Mesendoderm (in vitro differentiated cells): ENCODE results near the gene KRTAP5-6.
"Not testable (repeated sequence)": the region's sequence is repeated elsewhere in the genome, so short reads cannot be mapped to it uniquely, and the experiment has no call there.

ENCODE experiments used
- DNase-seq: peaks from one replicate; pipeline ENCODE4 v3.0.0; 2013
- H2AK5ac ChIP-seq: 2 replicates; pipeline ENCODE4 v1.6.1; 2013; ENCODE audit warnings: low read length, inconsistent platforms
- H2BK120ac ChIP-seq: 2 replicates; pipeline ENCODE4 v1.6.1; 2013; ENCODE audit warnings: low read depth, mild to moderate bottlenecking, low read length, moderate library complexity, mixed read lengths
- H2BK15ac ChIP-seq: replicated peaks from 2 replicates; pipeline ENCODE4 v1.6.1; 2013; ENCODE audit warnings: low read depth, mild to moderate bottlenecking, moderate library complexity
- H2BK5ac ChIP-seq: 2 replicates; pipeline ENCODE4 v1.6.1; 2013; ENCODE audit warnings: low read length, inconsistent platforms
- H3K18ac ChIP-seq: 2 replicates; pipeline ENCODE4 v1.6.1; 2013; ENCODE audit warnings: mild to moderate bottlenecking, low read length, mixed read lengths
- H3K23ac ChIP-seq: one replicate; pipeline ENCODE4 v1.6.1; 2013; ENCODE audit warnings: low read length
- H3K27ac ChIP-seq: 2 replicates; pipeline ENCODE4 v1.5.1; 2013; ENCODE audit warnings: low read depth, mild to moderate bottlenecking, inconsistent platforms, low read length, moderate library complexity
- H3K27me3 ChIP-seq: 2 replicates; pipeline ENCODE4 v1.6.1; 2013; ENCODE audit warnings: low read length, control low read depth, mild to moderate bottlenecking, inconsistent platforms; ENCODE audit not compliant: insufficient read depth, poor library complexity
- H3K36me3 ChIP-seq: 2 replicates; pipeline ENCODE4 v1.6.1; 2013; ENCODE audit warnings: low read length, inconsistent platforms; ENCODE audit not compliant: control insufficient read depth, insufficient read depth
- H3K4ac ChIP-seq: one replicate; pipeline ENCODE4 v1.6.1; 2013; ENCODE audit warnings: low read depth, mild to moderate bottlenecking, low read length, moderate library complexity
- H3K4me1 ChIP-seq: 2 replicates; pipeline ENCODE4 v1.6.1; 2013; ENCODE audit warnings: low read depth, low read length, inconsistent platforms; ENCODE audit not compliant: control insufficient read depth
- H3K4me2 ChIP-seq: 2 replicates; pipeline ENCODE4 v1.6.1; 2013; ENCODE audit warnings: low read length
- H3K4me3 ChIP-seq: 2 replicates; pipeline ENCODE4 v1.5.1; 2013; ENCODE audit warnings: mild to moderate bottlenecking, low read length
- H3K56ac ChIP-seq: one replicate; pipeline ENCODE4 v1.6.1; 2013; ENCODE audit warnings: low read length
- H3K79me1 ChIP-seq: 2 replicates; pipeline ENCODE4 v1.6.1; 2013; ENCODE audit warnings: low read length, inconsistent platforms
- H3K79me2 ChIP-seq: 2 replicates; pipeline ENCODE4 v1.6.1; 2013; ENCODE audit warnings: mild to moderate bottlenecking, low read length; ENCODE audit not compliant: control insufficient read depth, insufficient read depth
- H3K9ac ChIP-seq: 2 replicates; pipeline ENCODE4 v1.6.1; 2013; ENCODE audit warnings: low read length, inconsistent platforms
- H4K5ac ChIP-seq: one replicate; pipeline ENCODE4 v1.6.1; 2013; ENCODE audit warnings: low read length
- H4K8ac ChIP-seq: one replicate; pipeline ENCODE4 v1.6.1; 2013; ENCODE audit warnings: low read depth, mild to moderate bottlenecking, control low read depth, low read length, moderate library complexity
- WGBS: extraction: QIAGEN DNeasy Blood & Tissue Kit; methylation state at CpG from one replicate; pipeline ENCODE4 v1.1.7; 2013; ENCODE audit warnings: low lambda C conversion rate, missing lambda C conversion rate; ENCODE audit not compliant: insufficient coverage; ENCODE audit errors: extremely low coverage; 5-methylcytosine and 5-hydroxymethylcytosine counted together

KRTAP5-6 gene

GRCh38 chr11:1660111-1660867 is 36.7 kb upstream of the KRTAP5-6 start:
- Histone ChIP-seq H2BK120ac (no peak overlapping the region), H2AK5ac (no peak overlapping the region), H3K4me3 (no peak overlapping the region), H3K4me2 (no peak overlapping the region), H3K79me1 (no peaks in the 10 kb centered on the region), H3K36me3 (no peaks in the 10 kb centered on the region), H3K9ac (no peak overlapping the region), H4K8ac (no peak overlapping the region), H3K18ac (no peak overlapping the region), H3K4ac (no peak overlapping the region), H3K56ac (no peak overlapping the region), H3K27me3 (no peaks in the 10 kb centered on the region), H2BK5ac (no peak overlapping the region), H3K4me1 (no peaks in the 10 kb centered on the region), H3K27ac (no peak overlapping the region), H2BK15ac (no peak overlapping the region), H3K23ac (no peak overlapping the region), H4K5ac (no peak overlapping the region), H3K79me2 (no peaks in the 10 kb centered on the region)
- DNase-seq: no peak
- WGBS: no CpG with 5 or more reads among the region's 24 CpGs

DNA sequence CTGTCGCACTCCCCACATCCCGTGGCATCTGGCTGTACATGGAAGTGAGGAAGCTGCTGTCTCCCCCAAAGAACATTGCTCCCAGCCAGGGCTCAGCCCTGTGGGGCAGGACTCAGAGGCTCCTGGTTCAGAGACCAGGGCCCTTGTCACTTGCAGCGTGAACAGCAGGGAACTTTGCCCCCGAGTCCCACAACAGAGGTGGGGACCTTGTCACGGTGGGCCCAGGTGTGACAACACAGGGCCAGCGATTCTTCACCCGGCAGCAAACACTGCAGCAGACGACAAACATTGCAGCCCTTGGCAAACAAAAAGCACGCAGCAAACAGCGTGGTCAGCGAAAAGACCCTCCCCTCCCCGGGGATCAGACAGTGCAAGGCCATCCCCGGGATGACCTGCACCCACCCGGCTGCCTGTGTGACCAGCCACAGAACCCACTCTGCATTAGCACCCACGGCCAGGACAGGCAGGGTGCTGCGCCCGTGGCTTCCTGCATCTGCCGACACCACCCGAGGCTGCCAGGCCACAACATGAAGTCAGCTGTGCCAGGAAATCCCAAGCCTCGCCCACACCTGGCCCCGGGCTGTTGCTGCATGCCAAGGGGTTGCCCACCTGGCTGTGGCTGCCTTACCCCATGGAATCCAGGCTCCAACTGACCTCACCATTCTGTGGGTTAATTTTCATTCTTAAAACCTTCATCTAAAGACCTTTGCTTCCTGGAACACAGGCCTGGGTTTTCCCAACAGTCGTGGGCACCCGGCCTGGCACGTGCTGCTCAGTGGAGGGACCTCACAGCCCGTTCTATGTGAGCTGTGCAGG is 35.3 kb upstream of the KRTAP5-6 start:
- not testable (repeated sequence) for DNase-seq, H3K4me1 ChIP-seq, H2AK5ac ChIP-seq, H3K27me3 ChIP-seq, H2BK5ac ChIP-seq, H3K56ac ChIP-seq, H3K36me3 ChIP-seq, H2BK120ac ChIP-seq, H3K27ac ChIP-seq, H4K8ac ChIP-seq, H3K9ac ChIP-seq, H3K4ac ChIP-seq, H2BK15ac ChIP-seq, H3K79me2 ChIP-seq, H3K4me2 ChIP-seq, H3K23ac ChIP-seq, H3K4me3 ChIP-seq, H4K5ac ChIP-seq, H3K18ac ChIP-seq, H3K79me1 ChIP-seq
- no CpG with 5 or more reads among the region's 25 CpGs for WGBS

- not testable (repeated sequence) for H3K4me2 ChIP-seq, H3K4ac ChIP-seq, H3K36me3 ChIP-seq, H3K79me2 ChIP-seq, H2BK15ac ChIP-seq, H2BK120ac ChIP-seq, H3K27me3 ChIP-seq, H3K27ac ChIP-seq, H3K56ac ChIP-seq, H3K79me1 ChIP-seq, DNase-seq, H3K9ac ChIP-seq, H3K18ac ChIP-seq, H3K23ac ChIP-seq, H3K4me1 ChIP-seq, H2BK5ac ChIP-seq, H2AK5ac ChIP-seq, H3K4me3 ChIP-seq, H4K8ac ChIP-seq, H4K5ac ChIP-seq
- no CpG with 5 or more reads among the region's 18 CpGs for WGBS
Measured at GRCh38 chr11:1662699-1663283, 34.2 kb upstream of the KRTAP5-6 start.

DNA sequence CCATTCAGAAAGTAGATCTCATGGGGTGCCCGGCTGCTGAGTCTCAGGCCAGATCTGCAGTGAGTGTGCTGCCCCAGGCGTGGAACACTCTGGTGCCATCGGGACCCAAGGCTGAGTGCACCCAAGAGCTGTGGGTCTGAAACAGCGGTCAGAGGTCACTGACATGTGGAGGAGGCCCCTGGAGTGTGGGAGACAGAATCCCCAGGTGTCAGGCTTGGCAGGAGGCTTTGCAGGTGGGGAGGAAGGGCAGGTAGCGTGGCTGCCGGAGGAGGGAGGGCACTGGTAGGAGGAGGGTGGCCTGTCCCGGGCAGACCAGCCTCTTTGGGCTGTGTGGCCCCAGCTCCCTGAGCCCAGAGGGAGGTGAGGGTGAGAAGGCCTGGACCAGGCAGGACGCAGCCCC is 31.7 kb upstream of the KRTAP5-6 start:
- no peak overlapping the region for H3K27ac ChIP-seq
- WGBS: no CpG with 5 or more reads among the region's 8 CpGs
- DNase-seq: no peak
- no peaks in the 10 kb centered on the region for H3K79me1 ChIP-seq
- no peak overlapping the region for H4K5ac ChIP-seq
- H4K8ac ChIP-seq: no peak overlapping the region
- H2AK5ac ChIP-seq: no peak overlapping the region
- H3K4me2 ChIP-seq: no peak overlapping the region
- H3K4me1 ChIP-seq: no peaks in the 10 kb centered on the region
- H3K4me3 ChIP-seq: no peak overlapping the region
- no peak overlapping the region for H3K56ac ChIP-seq
- H3K79me2 ChIP-seq: no peaks in the 10 kb centered on the region
- no peak overlapping the region for H2BK15ac ChIP-seq
- no peaks in the 10 kb centered on the region for H3K36me3 ChIP-seq
- no peak overlapping the region for H2BK120ac ChIP-seq
- no peak overlapping the region for H3K9ac ChIP-seq
- H3K4ac ChIP-seq: no peak overlapping the region
- H3K27me3 ChIP-seq: no peaks in the 10 kb centered on the region
- H3K23ac ChIP-seq: no peak overlapping the region
- no peak overlapping the region for H2BK5ac ChIP-seq
- H3K18ac ChIP-seq: no peak overlapping the region

DNA sequence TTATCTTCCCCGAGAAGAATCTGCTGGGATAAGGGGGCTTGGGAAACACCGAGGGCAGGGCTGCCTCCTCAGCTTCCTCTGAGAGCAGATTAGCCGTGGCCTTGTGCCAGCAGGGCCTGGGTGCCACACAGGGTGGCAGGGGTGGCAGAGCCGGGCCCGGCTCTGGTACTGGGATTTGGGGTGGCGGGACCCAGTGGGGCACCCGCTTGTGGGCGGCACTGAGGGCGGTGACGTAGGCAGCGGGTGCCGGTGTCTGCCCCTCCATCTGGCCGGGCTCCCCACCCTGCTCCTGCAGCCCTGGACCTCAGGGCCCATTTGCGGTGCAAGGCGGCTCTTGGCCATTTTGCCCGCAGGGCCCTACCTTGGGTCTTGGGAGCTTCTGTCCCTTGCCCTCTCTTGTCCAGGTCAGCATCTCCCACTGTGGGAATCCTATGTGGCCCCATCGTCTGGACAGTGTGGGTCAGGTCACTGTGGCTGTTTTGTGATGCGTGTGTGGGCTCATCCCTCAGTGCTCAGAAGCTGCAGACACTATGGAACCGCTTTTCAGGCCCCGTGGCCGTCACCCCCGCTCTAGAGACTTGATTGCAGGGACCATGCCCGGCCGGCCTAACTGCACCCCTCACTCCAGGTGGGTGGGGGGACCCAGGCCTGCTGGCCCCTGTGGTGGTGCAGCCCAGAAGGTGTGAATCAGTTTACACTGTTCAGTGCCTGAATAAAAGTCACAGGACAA is 29.7 kb upstream of the KRTAP5-6 start:
- WGBS: no CpG with 5 or more reads among the region's 24 CpGs
- Histone ChIP-seq H2BK120ac (no peak overlapping the region), H3K18ac (no peak overlapping the region), H2BK15ac (no peak overlapping the region), H4K5ac (no peak overlapping the region), H3K4me1 (no peaks in the 10 kb centered on the region), H3K9ac (no peak overlapping the region), H3K4me3 (no peak overlapping the region), H3K79me2 (no peaks in the 10 kb centered on the region), H3K27me3 (no peaks in the 10 kb centered on the region), H3K23ac (no peak overlapping the region), H3K36me3 (no peaks in the 10 kb centered on the region), H3K4me2 (no peak overlapping the region), H2AK5ac (no peak overlapping the region), H4K8ac (no peak overlapping the region), H3K4ac (no peak overlapping the region), H3K79me1 (no peaks in the 10 kb centered on the region), H3K56ac (no peak overlapping the region), H3K27ac (no peak overlapping the region), H2BK5ac (no peak overlapping the region)
- no peak for DNase-seq
